GM18526 (cell line): Measurements from ENCODE around the gene PTCD1.

ENCODE experiments used
- POLR2A ChIP-seq: IDR thresholded peaks from 3 replicates; pipeline ENCODE4 v1.6.1; 2011; ENCODE audit not compliant: insufficient read length; ENCODE audit errors: extremely low read depth

The PTCD1 gene

DNA sequence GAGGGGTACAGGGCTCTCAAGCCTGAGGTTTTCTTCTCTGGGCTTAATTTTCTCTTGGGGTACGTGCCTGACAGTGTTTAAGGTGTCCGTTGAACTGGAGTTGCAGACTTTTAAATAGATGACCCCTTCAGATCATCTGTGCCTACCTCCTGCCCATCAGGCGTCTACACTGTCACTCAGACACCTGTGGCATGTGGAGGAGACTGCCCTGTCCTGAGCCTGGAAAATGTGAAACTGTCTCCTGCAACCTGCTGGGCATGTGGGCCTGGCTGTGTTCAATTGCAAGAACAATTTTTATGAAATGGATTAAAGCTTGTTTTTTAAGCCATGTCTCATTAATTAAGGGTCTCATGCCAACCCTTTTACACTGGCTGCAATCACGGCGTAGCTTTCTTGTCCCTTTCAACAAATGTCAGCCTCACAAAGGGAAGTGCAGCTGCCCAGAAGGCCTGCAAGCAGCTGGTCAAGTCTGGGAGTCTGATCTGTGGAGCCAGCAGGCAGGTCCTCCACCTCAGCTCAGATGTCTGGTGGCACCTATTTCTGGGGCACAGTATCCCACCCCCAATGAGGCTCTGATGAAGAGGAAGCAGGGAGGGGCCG, 18.6 kb upstream of the PTCD1 start:
- TF ChIP-seq POLR2A: no peak

GRCh38 chr7:99456288-99456687, 17.7 kb upstream of the PTCD1 start:
- no peak for TF ChIP-seq POLR2A

- no peak for TF ChIP-seq POLR2A
These were observed 17.3 kb upstream of the PTCD1 start for GRCh38 chr7:99455874-99456273.

DNA sequence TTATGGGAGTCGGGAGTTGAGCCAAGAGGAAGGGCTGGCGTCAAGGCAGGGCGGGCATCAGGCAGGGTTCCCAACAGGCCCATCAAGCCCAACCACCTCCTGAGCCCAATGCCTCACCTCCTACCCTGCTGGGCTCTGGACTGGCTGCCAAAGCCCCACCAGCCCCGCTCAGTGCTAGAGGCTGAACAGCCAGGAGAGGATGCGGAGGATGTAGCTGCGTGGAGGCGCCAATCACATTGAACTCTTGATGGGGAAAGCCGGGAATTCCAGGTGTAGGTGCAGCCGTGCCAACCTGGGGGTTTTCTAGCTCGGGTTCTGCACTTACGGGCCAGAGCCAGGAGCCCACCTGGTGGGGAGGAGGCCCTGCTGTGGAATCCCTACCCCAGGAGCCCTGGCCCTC, 14.5 kb upstream of the PTCD1 start:
- TF ChIP-seq POLR2A: no peak

DNA sequence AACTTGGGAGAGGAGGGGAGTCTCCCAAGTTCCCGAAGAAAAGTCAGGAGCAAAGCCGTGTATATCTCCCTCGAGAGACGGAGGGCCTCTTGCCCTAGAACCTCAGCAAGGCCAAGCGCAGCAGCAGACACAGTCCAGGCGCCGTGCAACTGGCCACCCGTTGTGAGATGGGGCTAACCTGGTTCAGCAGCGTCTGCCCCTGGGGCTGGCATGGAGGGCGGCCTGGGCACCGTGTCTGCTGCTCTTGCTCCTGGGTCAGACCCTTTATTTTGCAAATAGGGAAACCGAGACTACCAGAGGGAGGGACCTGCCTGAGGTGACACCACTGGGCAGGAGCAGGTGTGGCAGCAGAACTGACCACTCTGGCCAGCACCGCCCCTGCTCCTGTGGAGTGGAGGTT, 13.9 kb upstream of the PTCD1 start:
- no peak for TF ChIP-seq POLR2A

DNA sequence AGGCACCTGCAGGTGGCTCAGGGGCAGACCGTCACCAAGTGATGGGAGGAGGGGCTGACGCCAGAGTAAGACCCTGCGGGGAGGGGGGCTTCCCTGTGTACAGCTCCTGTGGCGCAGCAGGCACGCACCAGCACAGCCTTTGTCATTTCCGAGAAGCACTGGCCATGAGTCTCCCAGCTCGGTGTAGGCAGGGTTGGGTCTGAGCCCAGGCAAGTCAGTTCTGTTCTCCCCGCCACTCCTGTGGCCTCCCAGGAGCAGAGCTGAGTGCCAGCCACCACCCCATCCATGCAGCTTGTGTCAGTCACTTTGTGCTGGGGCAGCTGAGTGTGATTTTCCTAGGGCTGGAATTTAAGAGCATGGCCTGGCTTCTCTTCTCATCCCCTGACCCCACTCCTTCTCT, 13.3 kb upstream of the PTCD1 start:
- no peak for TF ChIP-seq POLR2A

- no peak for TF ChIP-seq POLR2A
These were observed 10.7 kb upstream of the PTCD1 start for GRCh38 chr7:99449326-99449725.

DNA sequence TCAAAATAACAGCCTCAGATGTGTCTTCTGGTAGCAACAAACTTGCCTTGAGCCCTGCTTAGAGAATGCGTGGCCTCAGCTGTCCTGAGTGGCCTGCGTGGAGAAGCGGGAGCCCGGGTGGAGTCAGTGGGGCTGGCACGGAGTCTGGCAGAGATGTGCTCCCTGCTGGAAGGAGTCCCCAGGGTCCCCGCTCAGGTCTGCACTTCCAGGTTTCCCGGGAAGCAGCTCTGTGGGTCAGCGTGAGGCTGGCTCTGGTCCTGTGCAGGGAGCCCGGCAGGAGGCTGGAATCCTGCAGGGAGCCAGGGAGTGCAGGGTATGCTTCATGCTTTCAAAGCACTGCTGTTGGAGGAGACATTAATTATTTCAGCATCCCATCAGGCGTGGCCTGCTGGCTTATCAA, 10.3 kb upstream of the PTCD1 start:
- no peak for TF ChIP-seq POLR2A

DNA sequence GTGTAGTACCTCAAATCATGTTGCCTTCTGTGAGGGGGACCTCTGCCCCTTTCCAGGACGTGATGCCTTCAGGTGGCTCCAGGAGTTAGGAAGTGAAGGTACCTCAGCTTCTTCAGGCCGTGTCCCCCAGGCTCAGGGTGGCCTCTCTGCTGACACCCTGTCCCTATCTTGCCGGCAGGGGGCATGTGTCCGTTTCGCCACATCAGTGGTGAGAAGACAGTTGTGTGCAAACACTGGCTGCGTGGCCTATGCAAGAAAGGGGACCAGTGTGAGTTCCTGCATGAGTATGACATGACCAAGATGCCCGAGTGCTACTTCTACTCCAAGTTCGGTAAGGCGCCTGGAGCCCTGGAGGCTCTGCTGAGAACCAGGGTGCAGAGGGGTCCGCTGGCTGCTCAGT, 9.3 kb upstream of the PTCD1 start:
- no peak for TF ChIP-seq POLR2A

DNA sequence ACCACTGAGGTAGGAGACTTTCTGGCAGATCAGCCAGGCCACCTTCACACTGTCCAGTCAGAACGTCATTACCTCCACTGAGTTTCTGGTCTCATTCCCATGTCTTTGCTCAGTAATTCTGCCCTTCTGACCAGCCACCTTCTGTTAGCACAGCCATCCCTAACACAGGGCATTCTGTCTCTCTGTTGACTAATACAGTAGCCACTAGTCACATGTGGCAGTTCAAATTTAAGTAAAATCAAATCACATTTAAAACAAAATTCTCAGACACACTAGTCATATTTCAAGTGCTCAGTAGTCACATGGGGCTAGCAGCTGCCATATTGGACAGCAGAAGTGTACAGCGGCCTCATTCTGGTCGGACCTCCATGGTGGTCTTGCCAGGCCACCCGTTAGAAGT, 7.5 kb upstream of the PTCD1 start:
- no peak for TF ChIP-seq POLR2A

DNA sequence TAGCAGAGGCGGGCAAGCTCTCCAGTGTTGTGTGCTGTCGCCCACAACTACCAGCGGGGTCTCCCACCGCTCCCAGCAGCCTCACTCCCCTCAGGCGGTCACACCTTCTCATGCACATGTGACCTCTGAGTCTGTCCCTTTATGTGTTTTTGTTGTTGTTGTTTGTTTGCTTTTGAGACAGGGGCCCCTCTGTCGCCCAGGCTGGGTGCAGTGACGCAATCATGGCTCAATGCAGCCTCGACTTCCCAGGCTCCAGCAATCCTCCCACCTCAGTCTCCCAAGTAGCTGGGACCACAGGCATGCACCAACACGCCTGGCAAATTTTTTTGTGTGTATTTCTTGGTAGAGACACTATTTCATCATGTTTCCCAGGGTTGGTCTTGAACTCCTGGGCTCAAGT, 1.6 kb upstream of the PTCD1 start:
- TF ChIP-seq POLR2A: no peak

- TF ChIP-seq POLR2A: no peak
These were observed 539 bp downstream of the PTCD1 start for GRCh38 chr7:99437946-99438572.

GRCh38 chr7:99433158-99433557, 5.4 kb downstream of the PTCD1 start:
- TF ChIP-seq POLR2A: no peak

DNA sequence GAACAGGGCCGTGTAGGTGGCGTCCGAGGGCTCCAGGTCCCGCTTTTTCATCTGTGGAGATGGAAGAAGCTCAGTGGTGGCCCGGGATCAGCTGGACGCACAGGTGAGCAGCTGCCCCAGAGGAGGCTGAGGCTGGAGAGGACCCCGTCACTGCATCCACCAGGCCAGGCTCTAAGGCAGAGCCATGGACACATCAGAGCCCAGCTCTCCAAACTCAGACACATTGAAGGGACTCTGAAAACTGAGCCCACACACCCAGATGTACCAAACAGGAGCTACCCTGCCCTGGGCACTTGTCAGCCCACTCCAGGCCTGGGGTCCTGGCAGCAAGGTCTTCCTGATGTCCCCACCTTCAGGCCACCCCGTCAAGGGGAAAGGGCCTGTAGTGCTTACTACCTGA, 8.8 kb downstream of the PTCD1 start:
- TF ChIP-seq POLR2A: no peak

GRCh38 chr7:99428972-99429566, 9.5 kb downstream of the PTCD1 start:
- no peak for TF ChIP-seq POLR2A

GRCh38 chr7:99424932-99425730, 13.5 kb downstream of the PTCD1 start:
- no peak for TF ChIP-seq POLR2A
